AG09319 (cell line): ENCODE results near the gene DDRGK1.

Experiments
- DNase-seq: peaks from one replicate; pipeline ENCODE4 v3.0.0-alpha.2; 2010; ENCODE audit warnings: low read depth; ENCODE audit errors: extremely low read depth
- CTCF ChIP-seq: IDR thresholded peaks from 2 replicates; pipeline ENCODE4 v1.5.1; 2011; ENCODE audit warnings: low read depth, mild to moderate bottlenecking, inconsistent platforms, low read length, moderate library complexity

Gene DDRGK1

GRCh38 chr20:3245711-3246110, 41.2 kb upstream of the DDRGK1 start:
- no peak for TF ChIP-seq CTCF
- no peak for DNase-seq

- no peak for TF ChIP-seq CTCF
Measured at GRCh38 chr20:3245156-3245555, 40.7 kb upstream of the DDRGK1 start.

GRCh38 chr20:3244613-3245012, 40.1 kb upstream of the DDRGK1 start:
- DNase-seq = no peak

More at GRCh38 chr20:3245156-3245555, 40.7 kb upstream of the DDRGK1 start:
- DNase-seq = no peak

DNA sequence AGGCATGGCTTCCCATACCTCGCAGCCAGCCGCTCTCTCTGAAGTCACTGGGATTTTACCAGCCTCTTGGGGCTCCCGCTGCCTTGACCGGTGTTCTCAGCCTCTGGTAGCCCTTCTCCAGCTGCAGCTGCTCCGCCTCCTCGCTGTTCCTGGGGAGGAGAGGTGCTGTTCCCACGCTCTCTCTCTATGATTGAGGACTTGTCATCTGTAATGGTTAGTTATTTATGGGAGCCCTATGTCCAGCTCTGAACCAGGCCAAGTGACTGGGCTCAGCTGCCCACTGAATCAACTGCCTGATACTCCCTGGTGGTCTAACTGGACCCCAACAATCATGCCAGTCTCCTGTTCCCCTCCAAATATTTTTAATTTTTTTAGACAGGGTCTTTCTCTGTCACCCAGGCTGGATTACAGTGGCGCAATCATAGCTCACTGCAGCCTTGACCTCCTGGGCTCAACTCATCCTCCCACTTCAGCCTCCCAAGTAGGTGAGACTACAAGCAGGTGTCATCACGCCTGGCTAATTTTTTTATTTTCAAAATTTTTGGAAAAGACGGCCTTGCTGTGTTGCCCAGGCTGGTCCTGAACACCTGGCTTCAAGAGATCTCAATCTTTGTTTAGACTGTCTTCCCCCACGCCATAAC, 39.4 kb upstream of the DDRGK1 start:
- no peak for DNase-seq
- no peak for TF ChIP-seq CTCF

More at GRCh38 chr20:3244613-3245012, 40.1 kb upstream of the DDRGK1 start:
- no peak for TF ChIP-seq CTCF

GRCh38 chr20:3242172-3242692, 37.8 kb upstream of the DDRGK1 start:
- no peak for TF ChIP-seq CTCF
- DNase-seq = no peak

DNA sequence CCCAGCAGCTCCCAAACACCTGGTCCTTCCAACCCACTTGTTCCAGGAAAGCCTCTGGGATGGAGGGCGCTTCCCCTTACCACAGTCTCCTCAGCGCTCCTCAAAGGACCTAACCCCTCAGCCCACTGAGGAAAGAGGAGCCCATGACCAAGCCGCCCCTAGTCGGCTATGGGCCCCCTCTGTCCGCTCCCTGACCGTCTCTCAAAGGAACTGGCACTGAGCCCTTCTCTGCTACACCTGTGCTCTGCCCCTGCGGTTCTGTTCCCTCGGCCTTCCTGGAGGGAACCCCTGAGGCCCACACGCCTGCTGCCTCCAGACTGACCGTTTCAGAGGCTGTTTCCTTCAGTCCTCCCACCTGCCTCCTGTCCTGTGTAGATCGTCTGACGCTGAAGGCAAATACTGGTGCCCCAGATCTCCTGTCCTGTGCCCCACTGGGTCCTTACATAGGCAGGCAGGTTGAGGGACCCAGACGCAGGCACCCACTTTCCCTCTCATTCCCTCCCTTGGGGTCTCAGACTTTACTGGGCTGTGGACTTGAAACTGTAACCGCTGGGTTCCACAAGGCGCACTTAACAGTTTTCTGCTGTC, 36.4 kb upstream of the DDRGK1 start:
- DNase-seq = no peak
- no peak for TF ChIP-seq CTCF

GRCh38 chr20:3239867-3240775, 35.6 kb upstream of the DDRGK1 start:
- DNase-seq = no peak
- no peak for TF ChIP-seq CTCF
